ENCODE data around the gene EHD1.

The EHD1 gene

DNA sequence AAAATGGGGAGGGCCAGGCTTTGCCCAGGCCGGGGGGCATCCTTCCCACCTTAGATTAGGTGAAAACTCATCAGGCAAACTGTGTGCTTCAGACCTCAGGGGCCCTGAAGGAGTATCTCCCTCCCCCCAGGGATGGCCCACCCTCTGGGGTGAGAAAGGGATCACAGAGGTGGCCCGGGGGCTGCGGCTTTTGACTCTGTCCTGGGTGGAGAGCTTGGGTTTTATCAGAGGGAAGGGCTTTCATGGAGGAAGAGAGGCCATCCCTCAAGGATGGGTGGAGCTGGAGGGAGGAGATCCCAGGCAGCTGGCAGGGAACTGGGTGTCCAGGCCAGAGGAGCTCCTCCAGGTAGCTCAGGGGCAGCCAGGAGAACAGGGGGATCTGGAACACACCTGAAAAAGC lies 43.0 kb upstream of the EHD1 start:
- TF ChIP-seq CTCF (IDR thresholded peaks at IDR 0.05; ENCODE audit: control insufficient read depth, extremely low read depth, insufficient read depth): no peak

GRCh38 chr11:64920124-64920523 lies 41.7 kb upstream of the EHD1 start:
- no peak for TF ChIP-seq CTCF (IDR thresholded peaks at IDR 0.05; ENCODE audit: control insufficient read depth, extremely low read depth, insufficient read depth)
- DNase-seq (ENCODE audit: low read depth): no peak
- no peak overlapping the region for H3K4me3 ChIP-seq (ENCODE audit: low read depth, low read length)

More for the DNA sequence above, 43.0 kb upstream of the EHD1 start:
- no peak overlapping the region for H3K4me3 ChIP-seq (ENCODE audit: low read depth, low read length)
- no peak for DNase-seq (ENCODE audit: low read depth)

DNA sequence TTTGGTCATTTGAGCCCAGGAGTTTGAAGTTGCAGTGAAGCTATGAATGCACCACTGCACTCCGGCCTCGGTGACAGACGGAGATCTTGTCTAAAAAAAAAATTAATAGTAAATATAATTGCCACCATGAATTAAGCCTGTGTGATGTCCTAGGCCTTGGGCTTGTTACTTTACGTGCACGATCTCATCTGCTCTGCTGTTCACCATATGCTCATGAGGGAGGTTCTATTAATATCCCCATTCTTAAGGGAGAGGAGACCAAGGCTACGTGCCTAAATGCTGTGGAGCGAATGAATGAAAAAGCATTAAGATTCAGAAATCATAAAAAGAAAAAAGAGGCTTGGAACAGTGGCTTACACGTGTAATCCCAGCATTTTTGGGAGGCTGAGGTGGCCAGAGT lies 41.2 kb upstream of the EHD1 start:
- DNase-seq (ENCODE audit: low read depth): no peak
- no peak overlapping the region for H3K4me3 ChIP-seq (ENCODE audit: low read depth, low read length)
- no peak for TF ChIP-seq CTCF (IDR thresholded peaks at IDR 0.05; ENCODE audit: control insufficient read depth, extremely low read depth, insufficient read depth)

DNA sequence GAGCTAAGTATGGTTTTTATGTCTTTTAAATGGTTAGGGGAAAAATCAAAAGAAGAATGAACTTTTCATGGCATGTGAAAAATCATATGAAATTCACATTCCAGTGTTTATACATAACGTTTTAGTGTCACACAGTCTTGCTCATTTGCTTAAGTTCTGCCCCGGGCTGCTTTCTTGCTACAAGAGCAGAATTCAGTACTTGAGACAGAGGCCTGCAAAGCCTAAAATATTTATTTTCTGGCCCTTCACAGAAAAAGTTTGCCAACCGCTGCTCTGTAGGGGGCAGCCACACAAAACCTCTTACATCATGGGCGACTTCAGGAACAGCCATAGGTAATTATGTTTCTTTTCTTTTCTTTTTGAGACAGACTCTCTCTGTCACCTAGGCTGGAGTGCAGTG lies 39.6 kb upstream of the EHD1 start:
- peak; percentile 17; the same call in 1 of the 2 replicates for TF ChIP-seq CTCF (IDR thresholded peaks at IDR 0.05; ENCODE audit: control insufficient read depth, extremely low read depth, insufficient read depth)
- DNase-seq (ENCODE audit: low read depth): no peak
- H3K4me3 ChIP-seq (ENCODE audit: low read depth, low read length): peak overlapping the region; percentile 98

DNA sequence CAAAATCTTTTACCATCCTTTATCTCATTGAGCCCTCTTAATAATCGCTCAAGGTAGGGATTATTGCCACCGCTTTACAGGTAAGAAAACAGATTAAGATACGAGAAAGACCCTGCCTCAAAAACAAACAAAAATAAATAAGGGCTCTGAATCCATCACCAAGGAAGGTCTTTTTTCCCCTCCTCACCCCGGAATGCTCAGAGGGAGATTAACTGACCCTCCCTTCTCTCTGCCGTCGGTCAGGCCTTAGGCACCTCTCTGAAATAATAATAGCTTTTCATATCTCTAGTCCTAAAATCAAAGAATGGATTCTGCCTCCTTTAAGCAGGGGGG lies 39.2 kb upstream of the EHD1 start:
- TF ChIP-seq CTCF (IDR thresholded peaks at IDR 0.05; ENCODE audit: control insufficient read depth, extremely low read depth, insufficient read depth): no peak
- peak overlapping the region; percentile 98 for H3K4me3 ChIP-seq (ENCODE audit: low read depth, low read length)
- no peak for DNase-seq (ENCODE audit: low read depth)

- no peak for TF ChIP-seq CTCF (IDR thresholded peaks at IDR 0.05; ENCODE audit: control insufficient read depth, extremely low read depth, insufficient read depth)
- peak within 1 kb of the TSS; percentile 98 for H3K4me3 ChIP-seq (ENCODE audit: low read depth, low read length)
Measured at GRCh38 chr11:64916775-64917662, 38.6 kb upstream of the EHD1 start, which contains the start of gene ATG2A. TSS of gene ATG2A (minus strand) at chr11:64917209. CDS start at chr11:64917135, 74 bp downstream.

More at GRCh38 chr11:64916775-64917662, 38.6 kb upstream of the EHD1 start, which contains the start of gene ATG2A:
- DNase-seq (ENCODE audit: low read depth): peak; percentile 99

Data from LNCaP clone FGC (cell line).